ENCODE measurements around the gene TAF1C. TPM values are rescaled to one million over a fixed set of nuclear protein-coding genes. Genes with fewer than 3 reads are reported as not detected.

TAF1C gene
- total RNA-seq, 1 donor from 2014 or later = 30.2 TPM

- DNase-seq (ENCODE audit: extremely low spot score in 2 of 2) = no peak
- H3K4me1 ChIP-seq = peaks cover 5% of the 10 kb centered on the region
- H3K36me3 ChIP-seq = no peaks in the 10 kb centered on the region
- H3K4me3 ChIP-seq = no peak overlapping the region
- intact Hi-C loops (cut with DNase I) = no loop called here
- H3K27me3 ChIP-seq = no peaks in the 10 kb centered on the region
- H3K27ac ChIP-seq = no peak overlapping the region
- H3K9me3 ChIP-seq = no peaks in the 10 kb centered on the region
- no peak for TF ChIP-seq POLR2A (IDR thresholded peaks at IDR 0.05)
- TF ChIP-seq POLR2AphosphoS5 (IDR thresholded peaks at IDR 0.05; ENCODE audit: insufficient read depth in 1 of 2, low read depth in 1 of 2) = no peak
Observed at GRCh38 chr16:84225571-84225970, 38.7 kb upstream of the TAF1C start.

- Histone ChIP-seq H3K36me3 (no peaks in the 10 kb centered on the region), H3K9me3 (no peaks in the 10 kb centered on the region), H3K27ac (no peak overlapping the region), H3K27me3 (no peaks in the 10 kb centered on the region), H3K4me1 (peaks cover 5% of the 10 kb centered on the region), H3K4me3 (no peak overlapping the region)
- DNase-seq (ENCODE audit: extremely low spot score in 2 of 2) = no peak
- TF ChIP-seq POLR2AphosphoS5 (IDR thresholded peaks at IDR 0.05; ENCODE audit: insufficient read depth in 1 of 2, low read depth in 1 of 2) (no peak), POLR2A (IDR thresholded peaks at IDR 0.05) (no peak)
- TF ChIP-seq, protein P1, sequence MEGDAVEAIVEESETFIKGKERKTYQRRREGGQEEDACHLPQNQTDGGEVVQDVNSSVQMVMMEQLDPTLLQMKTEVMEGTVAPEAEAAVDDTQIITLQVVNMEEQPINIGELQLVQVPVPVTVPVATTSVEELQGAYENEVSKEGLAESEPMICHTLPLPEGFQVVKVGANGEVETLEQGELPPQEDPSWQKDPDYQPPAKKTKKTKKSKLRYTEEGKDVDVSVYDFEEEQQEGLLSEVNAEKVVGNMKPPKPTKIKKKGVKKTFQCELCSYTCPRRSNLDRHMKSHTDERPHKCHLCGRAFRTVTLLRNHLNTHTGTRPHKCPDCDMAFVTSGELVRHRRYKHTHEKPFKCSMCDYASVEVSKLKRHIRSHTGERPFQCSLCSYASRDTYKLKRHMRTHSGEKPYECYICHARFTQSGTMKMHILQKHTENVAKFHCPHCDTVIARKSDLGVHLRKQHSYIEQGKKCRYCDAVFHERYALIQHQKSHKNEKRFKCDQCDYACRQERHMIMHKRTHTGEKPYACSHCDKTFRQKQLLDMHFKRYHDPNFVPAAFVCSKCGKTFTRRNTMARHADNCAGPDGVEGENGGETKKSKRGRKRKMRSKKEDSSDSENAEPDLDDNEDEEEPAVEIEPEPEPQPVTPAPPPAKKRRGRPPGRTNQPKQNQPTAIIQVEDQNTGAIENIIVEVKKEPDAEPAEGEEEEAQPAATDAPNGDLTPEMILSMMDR (IDR thresholded peaks at IDR 0.05) = no peak
- intact Hi-C loops (cut with DNase I) = no loop called here
Observed at GRCh38 chr16:84225126-84225525, 38.3 kb upstream of the TAF1C start.

- no peak for DNase-seq (ENCODE audit: extremely low spot score in 2 of 2)
- TF ChIP-seq POLR2AphosphoS5 (IDR thresholded peaks at IDR 0.05; ENCODE audit: insufficient read depth in 1 of 2, low read depth in 1 of 2) (no peak), POLR2A (IDR thresholded peaks at IDR 0.05) (no peak)
- TF ChIP-seq, protein P1 (IDR thresholded peaks at IDR 0.05) = no peak
Observed at GRCh38 chr16:84224554-84224953, 37.7 kb upstream of the TAF1C start.

GRCh38 chr16:84223456-84223855 is 36.6 kb upstream of the TAF1C start:
- Histone ChIP-seq H3K4me1 (peaks cover 5% of the 10 kb centered on the region), H3K9me3 (no peaks in the 10 kb centered on the region), H3K27ac (no peak overlapping the region), H3K4me3 (no peak overlapping the region), H3K36me3 (no peaks in the 10 kb centered on the region), H3K27me3 (no peaks in the 10 kb centered on the region)
- intact Hi-C loops (cut with DNase I) = no loop called here
- DNase-seq (ENCODE audit: extremely low spot score in 2 of 2) = no peak
- TF ChIP-seq, protein P1 (IDR thresholded peaks at IDR 0.05) = no peak
- no peak for TF ChIP-seq POLR2A (IDR thresholded peaks at IDR 0.05)
- TF ChIP-seq POLR2AphosphoS5 (IDR thresholded peaks at IDR 0.05; ENCODE audit: insufficient read depth in 1 of 2, low read depth in 1 of 2) = no peak

More at GRCh38 chr16:84224554-84224953, 37.7 kb upstream of the TAF1C start:
- Histone ChIP-seq H3K9me3 (no peaks in the 10 kb centered on the region), H3K4me3 (no peak overlapping the region), H3K36me3 (no peaks in the 10 kb centered on the region), H3K27ac (no peak overlapping the region), H3K27me3 (no peaks in the 10 kb centered on the region), H3K4me1 (peaks cover 5% of the 10 kb centered on the region)
- intact Hi-C loops (cut with DNase I) = no loop called here

DNA sequence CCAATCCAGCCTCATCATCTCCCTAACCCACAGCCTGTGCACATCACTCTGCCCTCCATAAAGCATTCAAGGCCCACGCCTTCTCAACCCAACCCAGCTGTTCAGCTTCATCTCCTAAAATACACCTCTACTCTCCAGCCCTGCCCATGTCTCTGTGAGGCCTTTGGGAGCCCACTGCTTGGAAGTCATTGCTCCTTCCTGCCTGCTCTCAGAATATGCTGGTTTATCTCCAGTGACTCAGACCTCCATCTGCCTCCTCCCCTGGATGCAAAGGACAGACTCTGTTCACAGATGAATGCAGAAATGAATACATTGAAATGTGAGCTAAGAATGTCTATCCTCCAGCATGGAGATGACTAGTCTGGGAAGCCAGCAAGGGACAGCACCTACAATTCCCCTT is 34.0 kb upstream of the TAF1C start:
- DNase-seq (ENCODE audit: extremely low spot score in 2 of 2) = no peak
- Histone ChIP-seq H3K27ac (no peak overlapping the region), H3K36me3 (no peaks in the 10 kb centered on the region), H3K4me1 (no peaks in the 10 kb centered on the region), H3K27me3 (no peaks in the 10 kb centered on the region), H3K9me3 (no peaks in the 10 kb centered on the region), H3K4me3 (no peak overlapping the region)
- TF ChIP-seq, protein P1 (IDR thresholded peaks at IDR 0.05) = no peak
- no peak for TF ChIP-seq POLR2A (IDR thresholded peaks at IDR 0.05)
- TF ChIP-seq POLR2AphosphoS5 (IDR thresholded peaks at IDR 0.05; ENCODE audit: insufficient read depth in 1 of 2, low read depth in 1 of 2) = no peak
- intact Hi-C loops (cut with DNase I) = no loop called here
